Colon (tissue), 2 donors: ENCODE results near the gene CLCN7.
"Not testable (repeated sequence)": the region's sequence is repeated elsewhere in the genome, so short reads cannot be mapped to it uniquely, and the experiment has no call there.

Experiments used
- FAIRE-seq: peaks from 2 replicates; lab custom pipeline; 2012; peaks lifted over from hg19 to GRCh38; lab: Jason Lieb, UNC
- donor health status: control.
- donor health status: control.

CLCN7 gene

DNA sequence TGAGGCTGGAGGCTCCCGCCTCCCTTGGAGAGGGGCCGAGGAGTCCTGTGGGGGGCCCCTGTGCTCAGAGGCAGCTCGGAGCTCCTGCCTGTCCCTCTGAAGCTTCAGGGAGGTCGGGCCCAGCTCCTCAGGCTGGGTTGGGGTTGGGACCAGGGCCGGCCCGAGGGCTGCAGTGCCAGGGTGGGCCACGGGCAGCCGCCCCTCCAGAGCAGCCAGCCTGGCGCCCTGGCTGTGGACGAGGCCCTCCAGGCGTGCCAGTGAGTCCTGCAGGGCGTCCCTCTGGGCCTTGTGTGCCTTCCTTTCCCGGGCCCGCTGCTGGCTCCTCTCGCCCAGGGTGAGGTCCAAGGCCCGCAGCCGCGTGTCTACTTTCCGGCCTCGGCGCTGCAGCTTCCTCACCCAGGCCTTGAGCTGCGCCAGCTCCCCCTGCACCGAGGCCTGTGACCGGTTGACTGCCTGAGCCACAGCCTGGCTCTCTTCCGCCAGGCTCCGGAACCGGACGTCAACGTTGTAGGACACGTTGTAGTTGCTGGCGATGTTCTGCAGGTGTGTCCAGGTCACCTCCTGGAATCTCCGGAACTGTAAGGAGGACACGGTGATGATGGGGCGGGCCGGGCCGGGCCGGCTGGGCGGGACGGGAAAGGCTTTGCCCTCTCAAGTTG, 12.7 kb upstream of the CLCN7 start:
- FAIRE-seq: no peak

DNA sequence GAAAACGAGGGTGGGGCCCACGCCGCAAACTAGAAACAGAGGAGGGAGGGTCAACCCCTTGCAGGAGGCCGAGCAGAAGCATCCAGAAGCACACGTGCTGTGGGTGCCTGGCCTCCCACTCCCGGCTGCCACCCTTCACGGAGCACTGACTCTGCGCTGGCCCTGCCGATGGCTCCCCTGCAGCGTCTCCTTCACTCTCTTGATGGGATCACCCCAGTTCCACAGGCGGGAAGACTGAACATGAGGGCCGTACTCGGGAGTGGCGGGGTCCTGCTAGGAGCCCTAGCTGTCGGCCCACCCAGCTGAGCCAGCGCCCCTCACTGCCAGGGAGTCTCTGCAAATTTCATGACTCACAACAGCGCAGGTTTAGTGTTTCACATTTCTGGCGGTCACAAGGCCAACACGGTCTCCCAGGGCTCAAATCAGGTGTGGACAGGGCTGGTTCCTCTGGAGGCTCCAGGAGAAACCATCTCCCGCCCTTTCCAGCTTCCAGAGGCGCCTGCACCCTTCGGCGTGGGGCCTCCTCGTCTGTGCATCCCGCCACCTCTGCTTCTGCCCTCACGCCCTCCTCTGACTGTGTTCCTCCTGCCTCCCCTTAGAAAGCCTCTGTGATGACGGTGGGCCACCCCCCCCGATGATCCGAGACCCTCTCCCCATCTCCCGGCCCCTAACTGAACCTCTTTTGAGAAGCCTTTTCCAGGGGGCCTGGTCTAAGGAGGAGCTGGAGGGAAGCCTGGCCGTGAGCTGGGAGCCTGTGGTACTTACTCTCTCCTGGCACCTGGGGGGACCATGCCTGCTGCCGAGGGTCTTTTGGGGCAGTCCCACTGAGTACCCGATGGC, 11.9 kb upstream of the CLCN7 start:
- no peak for FAIRE-seq

DNA sequence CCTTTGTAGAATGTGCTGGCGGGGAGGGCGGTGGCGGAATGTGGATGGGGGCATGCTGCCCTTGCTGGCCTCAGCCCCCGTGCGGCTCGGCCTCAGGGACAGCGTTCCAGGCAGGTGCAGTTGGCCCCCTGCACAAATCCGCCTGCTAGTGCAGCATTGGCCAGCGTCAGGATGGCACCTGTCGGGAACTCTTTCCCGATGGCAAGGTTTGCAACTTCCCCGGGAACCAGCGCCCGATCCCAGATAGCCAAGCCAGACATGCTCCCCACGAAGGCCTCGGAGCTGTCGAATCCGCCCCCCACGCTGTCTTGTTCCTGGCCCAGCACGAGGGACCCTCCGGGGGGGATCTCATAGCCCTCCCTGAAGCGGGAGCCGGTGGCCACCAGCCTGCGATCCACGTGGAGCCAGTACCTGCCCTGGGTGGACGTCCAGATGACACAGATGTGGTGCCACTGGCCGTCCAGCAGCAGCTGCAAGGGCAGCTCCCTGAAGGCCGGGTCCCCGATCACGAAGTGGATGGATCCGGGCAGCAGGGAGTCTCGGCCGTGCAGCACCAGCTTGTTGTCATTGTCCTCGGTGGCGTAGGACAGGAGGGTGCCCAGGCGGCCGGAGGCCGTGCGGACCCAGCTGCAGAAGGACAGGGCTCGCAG, 11.1 kb upstream of the CLCN7 start:
- FAIRE-seq: no peak

DNA sequence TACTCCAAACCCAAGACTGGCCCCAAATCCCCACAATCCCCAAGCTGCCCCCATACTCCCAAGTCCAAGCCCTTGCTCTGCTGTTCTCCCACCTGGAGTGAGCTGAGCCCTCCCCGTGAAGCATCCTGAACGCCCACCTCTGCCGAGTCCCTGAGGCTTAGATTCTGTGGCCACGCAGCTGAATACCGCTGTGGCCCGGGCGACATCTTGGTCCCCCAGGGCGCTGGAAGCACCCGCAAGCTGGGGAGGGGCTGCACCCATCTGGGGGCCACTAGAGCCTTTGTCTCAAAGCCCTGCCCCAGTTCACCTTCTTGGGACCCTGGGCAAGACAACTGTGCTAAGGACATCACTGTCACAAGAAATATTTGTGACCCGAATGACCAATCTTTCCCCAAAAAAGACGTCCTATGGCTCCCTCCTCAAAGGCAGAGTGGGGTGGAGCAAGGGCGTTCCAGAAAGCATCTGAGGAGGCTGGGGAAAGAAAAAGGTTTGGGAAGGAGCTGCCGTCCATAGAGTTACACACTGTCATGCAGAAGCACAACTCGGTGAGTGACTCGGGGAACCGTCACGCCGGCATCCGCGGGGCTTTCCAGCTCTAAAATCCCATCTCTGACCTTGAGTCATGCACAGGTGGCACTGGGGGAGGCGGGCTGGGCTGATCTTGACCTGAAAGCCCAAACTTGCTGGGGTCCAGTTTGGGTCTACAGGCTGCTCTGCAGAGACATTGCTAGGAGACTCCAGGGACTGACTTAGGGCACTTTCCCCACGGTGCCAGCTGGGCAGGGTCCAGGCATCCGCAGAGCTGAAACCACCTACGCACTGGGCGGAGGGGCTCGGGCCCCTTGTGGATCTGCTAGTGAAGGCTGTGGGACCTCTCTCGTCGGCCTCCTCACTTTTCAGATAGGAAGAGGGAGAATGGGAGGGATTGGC, 7.3 kb upstream of the CLCN7 start:
- FAIRE-seq: no peak

DNA sequence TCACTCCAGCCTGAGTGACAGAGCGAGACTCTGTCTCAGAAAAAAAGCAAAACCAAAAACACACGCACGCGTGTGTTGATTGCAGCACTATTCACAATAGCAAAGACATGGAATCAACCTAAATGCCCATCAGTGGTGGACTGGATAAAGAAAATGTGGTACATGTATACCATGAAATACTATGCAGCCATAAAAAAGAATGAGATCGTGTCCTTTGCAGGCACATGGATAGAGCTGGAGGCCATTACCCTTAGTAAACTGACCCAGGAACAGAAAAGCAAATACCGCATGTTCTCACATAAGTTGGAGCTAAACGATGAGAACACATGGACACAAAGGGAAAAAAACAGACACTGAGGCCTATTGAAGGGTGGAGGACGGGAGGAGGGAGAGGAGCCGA, 4.1 kb upstream of the CLCN7 start:
- FAIRE-seq: not testable (repeated sequence)

DNA sequence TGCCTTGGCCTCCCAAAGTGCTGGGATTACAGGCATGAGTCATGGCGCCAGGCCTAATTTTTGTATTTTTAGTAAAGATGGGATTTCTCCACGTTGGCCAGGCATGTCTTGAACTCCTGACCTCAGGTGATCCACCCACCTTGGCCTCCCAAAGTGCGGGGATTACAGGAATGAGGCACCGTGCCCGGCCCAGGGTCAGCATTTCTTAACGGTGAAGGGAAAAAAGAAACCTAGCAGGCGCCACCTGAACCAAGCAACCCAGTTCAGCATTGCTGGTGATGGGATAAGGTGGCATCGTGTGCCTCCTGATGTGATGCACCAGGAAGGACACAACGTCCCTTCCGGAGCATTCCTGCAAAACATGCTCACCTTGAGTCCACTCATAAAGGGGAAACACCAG, 2.2 kb upstream of the CLCN7 start:
- FAIRE-seq: no peak

DNA sequence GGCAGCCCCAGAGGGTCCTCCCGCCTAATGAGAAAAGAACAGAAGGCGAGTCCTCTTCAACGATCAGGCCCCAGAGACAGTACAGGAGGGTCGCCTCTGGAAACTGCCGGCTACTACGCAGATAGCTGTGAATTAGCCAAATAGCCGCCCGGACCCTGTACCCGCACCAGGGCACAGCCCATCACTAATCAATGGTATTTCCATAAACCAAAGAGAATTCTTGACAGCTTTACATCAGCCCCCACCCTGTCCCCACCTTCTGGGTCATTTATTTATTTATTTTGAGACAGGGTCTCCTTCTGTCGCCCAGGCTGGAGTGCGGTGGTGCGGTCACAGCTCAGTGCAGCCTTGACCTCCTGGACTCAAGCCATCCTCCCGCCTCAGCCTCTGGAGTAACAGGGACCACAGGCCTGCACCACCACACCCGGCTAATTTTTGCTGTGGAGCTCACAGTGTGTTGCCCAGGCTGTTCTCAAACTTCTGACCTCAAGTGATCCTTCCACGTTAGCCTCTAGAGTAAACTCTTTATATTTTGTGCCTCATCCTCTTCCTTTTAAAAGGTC, 805 bp upstream of the CLCN7 start:
- FAIRE-seq: no peak

DNA sequence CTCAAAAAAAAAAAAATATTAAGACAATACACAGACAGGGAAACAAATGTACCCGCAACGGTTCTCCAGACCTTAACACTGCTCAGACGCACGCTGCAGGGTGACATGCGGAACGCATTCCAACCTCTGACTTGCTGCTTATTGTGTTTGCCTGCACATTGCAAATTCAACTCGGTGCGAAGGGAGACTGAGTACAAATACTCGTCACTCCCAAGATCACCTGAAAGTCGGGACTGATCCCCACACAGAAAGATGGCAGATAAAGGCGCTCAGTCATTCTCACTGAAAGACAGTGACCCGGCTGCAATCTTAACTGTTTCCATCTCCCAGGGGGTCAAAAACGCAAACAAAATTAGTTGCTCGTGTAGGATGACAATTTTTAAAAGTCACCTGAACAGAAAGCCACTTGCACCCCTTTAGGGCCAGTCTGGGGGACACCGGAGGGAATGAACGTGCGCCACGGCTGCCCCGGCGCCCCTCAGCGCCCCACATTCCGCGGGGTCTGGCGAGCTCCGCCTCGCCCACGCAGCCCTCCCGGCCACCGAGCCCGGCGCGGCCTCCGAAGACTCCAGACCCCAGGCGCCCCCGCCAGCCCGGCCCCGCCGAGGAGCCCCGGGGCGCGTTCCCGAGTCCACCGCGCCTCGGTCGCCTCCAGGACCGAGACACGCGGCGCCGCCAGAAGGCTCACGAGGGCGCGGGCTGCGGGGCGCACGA, 589 bp downstream of the CLCN7 start:
- no peak for FAIRE-seq

DNA sequence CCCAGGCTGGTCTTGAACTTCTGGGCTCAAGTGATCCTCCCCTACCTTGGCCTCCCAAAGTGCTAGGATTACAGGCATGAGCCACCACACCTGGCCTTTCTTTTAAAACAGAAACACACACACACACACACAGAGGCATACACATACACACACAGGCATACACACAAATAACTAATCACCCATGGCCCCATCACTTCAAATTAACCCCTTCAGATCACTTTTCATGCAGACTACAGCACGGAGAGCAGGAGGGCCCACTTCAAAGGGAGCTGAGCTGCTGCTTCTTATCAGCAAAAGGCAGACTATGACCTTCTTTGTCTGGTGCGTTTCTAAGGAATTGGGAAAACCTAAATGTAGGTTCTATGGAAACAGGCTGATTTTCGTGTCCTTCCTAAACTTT, 1.9 kb downstream of the CLCN7 start:
- FAIRE-seq: no peak

DNA sequence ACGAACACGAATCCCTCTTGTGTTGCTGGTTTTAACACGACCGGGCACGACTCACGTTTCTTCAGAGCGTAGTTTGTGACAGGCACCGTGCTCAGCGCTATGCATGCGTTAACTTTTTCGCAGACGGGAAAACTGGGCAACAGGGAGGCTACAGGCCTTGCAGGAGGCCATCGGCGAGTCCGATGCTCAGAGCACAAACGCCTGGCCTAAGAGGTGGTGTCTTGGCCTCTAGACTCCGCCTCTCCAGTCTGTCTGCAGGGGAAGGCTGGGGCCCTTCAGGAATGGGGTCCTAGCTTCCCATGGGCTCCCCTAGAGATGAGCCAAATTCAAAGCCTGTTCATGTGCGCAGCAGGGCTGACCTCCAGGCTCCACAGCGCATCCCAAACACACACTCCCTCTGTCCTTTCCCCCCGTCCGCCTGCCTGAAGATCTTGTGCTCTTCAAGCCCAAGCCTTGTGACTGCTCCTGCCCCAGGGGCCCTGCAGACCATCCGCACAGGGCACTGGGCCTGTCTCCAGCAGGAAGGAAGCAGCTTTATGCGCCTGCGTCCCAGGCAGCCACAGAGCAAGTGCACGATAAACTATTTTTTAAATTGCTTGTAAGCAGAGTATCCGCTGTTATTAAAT, 3.1 kb downstream of the CLCN7 start:
- no peak for FAIRE-seq

DNA sequence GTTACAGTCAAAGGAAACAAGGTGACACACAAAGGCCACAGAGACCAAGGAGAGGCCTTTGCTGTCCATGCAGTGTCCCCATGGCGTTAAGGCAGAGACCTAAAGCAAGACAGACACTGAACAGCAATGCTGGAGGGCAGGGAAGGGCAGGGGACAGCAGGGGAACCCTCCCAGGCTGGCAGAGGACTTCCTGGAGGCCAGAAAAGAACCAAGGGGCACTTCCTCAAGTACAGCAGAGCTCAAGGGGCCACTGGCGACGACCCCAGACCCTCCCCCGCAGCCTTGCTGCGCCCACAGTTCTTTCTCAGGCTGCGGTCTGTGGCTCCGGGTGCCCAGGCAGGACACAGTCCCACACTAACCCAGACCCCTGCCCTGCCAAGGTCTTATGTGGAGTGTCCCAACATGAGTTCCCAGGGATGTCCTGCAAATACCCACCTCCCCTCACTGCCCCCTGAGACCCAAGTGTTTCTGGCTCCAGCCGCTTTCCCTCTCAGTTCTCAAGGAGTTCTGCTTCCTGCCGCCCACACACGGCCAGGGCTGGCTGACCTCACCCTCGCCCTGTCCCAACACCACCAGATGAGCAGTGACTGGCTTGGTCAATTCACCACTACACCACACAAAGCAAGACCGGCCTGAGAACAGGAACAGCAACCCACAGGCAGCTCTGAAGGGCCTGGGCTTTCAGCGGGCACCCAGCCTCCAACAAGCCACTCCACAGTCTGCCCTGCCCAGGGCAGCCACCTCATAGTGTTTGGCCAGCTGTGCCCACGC, 4.2 kb downstream of the CLCN7 start:
- no peak for FAIRE-seq

DNA sequence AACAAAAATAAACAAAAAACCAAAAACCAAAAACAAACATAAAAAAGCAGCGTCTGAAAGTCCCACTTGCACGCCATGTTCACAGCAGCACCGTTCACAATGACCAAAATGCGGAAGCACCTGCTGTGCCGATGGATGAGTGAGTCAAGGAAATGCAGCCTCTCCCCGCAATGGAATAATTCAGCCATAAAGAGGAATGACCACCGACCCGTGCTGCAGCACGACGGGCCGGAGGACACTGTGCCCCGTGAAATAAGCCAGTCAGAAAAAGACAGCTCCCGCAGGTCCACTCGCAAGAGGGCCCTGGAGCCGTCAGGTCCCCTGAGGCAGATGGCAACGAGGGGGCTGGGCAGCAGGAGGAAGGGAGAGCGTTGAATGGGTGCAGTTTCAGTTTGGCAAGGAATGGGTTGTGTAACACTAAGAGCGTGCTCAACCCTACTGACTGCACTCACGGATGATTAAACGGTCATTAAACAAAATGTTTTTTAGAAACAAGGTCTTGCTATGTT, 5.1 kb downstream of the CLCN7 start:
- no peak for FAIRE-seq

DNA sequence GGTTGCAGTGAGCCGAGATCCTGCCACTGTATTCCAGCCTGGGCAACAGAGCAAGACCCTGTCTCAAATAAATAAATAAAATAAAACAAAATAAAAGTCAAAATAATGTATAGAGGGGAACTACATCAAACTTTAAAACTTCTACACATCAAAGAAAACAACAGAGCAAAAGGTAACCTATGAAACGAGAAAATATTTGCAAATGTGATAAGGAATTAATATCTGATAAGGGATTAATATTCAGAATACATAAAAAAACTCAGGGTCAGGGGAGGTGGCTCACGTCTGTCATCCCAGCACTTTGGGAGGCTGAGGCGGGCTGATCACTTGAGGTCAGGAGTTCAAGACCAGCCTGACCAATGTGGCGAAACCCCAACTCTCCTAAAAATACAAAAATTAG, 5.7 kb downstream of the CLCN7 start:
- not testable (repeated sequence) for FAIRE-seq

DNA sequence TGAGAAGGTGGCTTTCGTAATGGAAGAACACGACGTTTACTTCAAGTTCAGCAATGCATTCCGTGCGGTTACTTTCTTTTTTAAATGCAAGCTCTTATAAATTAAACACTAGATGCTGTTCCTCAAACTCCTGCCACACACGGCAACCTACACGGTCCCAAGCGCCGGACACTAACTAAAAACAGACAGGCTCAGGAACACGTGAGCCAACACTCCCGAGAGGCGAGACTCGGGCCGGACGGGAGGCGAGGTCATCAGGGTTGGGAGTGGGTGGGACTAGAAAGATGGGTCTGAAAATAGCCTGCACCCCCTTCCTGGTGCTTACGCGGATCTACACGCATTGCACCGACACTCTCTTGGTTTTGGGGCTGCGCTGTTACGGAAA, 6.4 kb downstream of the CLCN7 start:
- FAIRE-seq: no peak

DNA sequence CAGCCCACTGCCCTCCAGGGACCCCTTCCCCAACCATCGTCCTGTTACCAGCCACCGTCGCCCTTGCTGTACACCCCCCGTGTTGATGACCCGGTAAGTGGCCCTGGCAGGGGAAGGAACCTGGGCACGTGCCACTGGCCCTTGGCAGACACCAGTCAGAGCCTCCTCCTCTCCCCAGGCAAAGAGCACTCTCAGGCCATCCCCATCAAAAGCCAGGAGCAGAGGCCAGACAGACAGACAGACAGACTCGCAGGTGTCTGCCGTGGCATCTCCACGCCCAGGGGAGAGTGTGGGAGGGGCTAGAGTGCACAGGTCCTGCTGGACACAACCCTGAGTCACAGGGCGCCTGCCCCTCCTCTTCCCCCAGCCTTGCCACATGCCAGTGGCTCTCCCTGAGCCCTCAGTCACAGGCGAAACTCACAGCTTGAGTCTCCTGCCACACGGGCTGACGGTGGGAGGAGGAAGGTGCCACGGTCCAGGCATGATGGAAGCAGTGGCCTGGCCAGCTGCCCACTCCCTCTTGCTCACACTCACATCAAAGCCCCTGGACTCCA, 7.8 kb downstream of the CLCN7 start:
- no peak for FAIRE-seq

DNA sequence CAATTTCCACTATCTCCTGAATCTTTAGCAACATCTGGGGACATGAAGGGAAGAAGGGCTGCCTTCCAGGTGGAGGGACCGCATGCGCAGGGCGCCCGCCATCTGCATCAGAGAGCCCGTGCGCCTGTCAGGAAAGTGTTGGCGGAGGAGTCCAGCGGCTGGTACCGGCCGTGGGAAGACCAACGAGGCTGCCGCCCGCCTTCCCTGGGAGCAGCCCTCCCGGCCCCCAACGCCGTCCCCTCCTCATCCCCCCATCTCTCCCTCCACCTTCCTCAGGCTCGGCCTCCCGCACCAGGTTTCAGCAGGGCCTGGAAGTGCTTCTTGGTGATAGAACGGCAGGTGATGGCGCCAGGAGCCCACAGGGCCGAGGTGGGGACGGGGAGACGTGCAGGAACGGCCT, 8.8 kb downstream of the CLCN7 start:
- no peak for FAIRE-seq

DNA sequence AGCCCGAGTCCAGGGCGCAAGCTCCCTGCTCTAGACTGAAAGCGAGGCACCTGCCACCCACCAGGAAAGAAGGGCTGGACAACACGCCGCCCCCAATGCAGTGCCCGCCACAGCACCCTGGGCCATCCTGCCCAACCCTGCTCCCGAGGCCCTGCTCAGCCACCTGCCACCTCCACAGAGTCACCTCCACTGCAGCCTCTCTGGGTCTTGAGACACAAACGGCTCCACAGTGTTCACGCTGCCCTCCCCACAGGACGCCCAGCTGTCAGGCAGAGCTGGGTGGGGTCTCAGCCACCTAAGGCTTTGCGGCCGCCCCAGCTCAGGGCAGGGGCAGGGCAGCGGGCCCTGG, 9.3 kb downstream of the CLCN7 start:
- FAIRE-seq: no peak

DNA sequence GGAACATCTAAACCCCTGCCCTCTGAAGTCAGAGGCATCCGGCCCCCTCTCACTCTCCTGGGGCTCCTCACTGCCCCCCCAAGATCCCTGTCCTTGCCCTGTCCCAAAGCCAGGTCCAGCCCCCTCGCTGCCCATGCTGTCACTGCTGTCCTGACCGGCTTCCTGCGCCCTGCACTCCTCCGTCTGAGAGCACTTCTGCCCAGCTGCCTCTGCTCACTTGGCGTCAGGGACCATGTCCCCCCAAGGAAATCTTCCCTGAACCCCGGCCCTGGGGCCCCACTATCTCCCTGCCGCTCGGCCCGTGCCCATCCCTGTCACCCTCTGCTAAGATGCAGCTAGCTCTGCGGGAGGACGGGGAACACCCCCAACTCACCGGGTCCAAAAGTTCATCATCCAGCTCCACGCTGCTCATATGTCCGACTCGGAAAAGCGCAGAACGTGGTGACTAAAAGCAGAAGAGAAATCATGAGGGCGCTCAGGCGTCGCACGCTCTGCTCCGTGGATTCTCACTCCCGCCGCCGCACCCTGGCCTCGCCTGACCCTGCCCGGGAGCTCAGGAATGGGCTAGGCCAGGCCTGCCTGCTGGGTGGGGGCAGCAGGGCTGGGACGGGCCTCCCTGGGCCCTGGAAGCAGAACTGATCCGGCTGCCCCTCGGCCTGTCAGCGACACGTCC, 9.8 kb downstream of the CLCN7 start:
- FAIRE-seq: no peak
